BE2C (cell line): Measurements from ENCODE around the gene ATAD2B.
A peak's percentile ranks its signal among the peaks of the same experiment; 100 is the strongest.

Experiments used
- DNase-seq: peaks from one replicate; pipeline ENCODE4 v3.0.0-alpha.2; 2020
- H3K27me3 ChIP-seq: fragments of 250-450 bp; sonication (Bioruptor Pico); 2 replicates; pipeline ENCODE4 v1.5.1; 2020; ENCODE audit warnings: mild to moderate bottlenecking
- H3K36me3 ChIP-seq: fragments of 250-450 bp; sonication (Bioruptor Pico); 2 replicates; pipeline ENCODE4 v1.5.1; 2020; ENCODE audit warnings: mild to moderate bottlenecking
- H3K4me1 ChIP-seq: fragments of 250-450 bp; sonication (Bioruptor Pico); 2 replicates; pipeline ENCODE4 v1.5.1; 2020
- H3K4me3 ChIP-seq: 2 replicates; pipeline ENCODE4 v1.5.1; 2011; ENCODE audit warnings: low read depth, low read length
- H3K9me3 ChIP-seq: fragments of 250-450 bp; sonication (Bioruptor Pico); 2 replicates; pipeline ENCODE4 v1.5.1; 2020
- CTCF ChIP-seq: IDR thresholded peaks from 2 replicates; pipeline ENCODE4 v1.5.1; 2012; ENCODE audit warnings: mild to moderate bottlenecking, low read depth, low read length

Gene ATAD2B

GRCh38 chr2:23828256-23828980 lies 98.5 kb downstream of the ATAD2B start:
- TF ChIP-seq CTCF: no peak
- Histone ChIP-seq H3K4me3 (no peak overlapping the region), H3K27me3 (no peaks in the 10 kb centered on the region), H3K9me3 (no peaks in the 10 kb centered on the region), H3K4me1 (no peaks in the 10 kb centered on the region), H3K36me3 (no peaks in the 10 kb centered on the region)
- DNase-seq: no peak

GRCh38 chr2:23827287-23827686 lies 99.6 kb downstream of the ATAD2B start:
- no peak for TF ChIP-seq CTCF
- no peaks in the 10 kb centered on the region for H3K27me3 ChIP-seq
- no peak for DNase-seq

GRCh38 chr2:23826771-23827170 lies 100.2 kb downstream of the ATAD2B start:
- DNase-seq: no peak
- H3K9me3 ChIP-seq: no peaks in the 10 kb centered on the region
- no peaks in the 10 kb centered on the region for H3K4me1 ChIP-seq
- no peaks in the 10 kb centered on the region for H3K27me3 ChIP-seq
- peaks cover 7% of the 10 kb centered on the region for H3K36me3 ChIP-seq
- TF ChIP-seq CTCF: no peak
- no peak overlapping the region for H3K4me3 ChIP-seq

More at GRCh38 chr2:23827287-23827686, 99.6 kb downstream of the ATAD2B start:
- Histone ChIP-seq H3K4me1 (no peaks in the 10 kb centered on the region), H3K4me3 (no peak overlapping the region), H3K9me3 (no peaks in the 10 kb centered on the region), H3K36me3 (peaks cover 2% of the 10 kb centered on the region; the same call in 1 of the 2 replicates)

- no peaks in the 10 kb centered on the region for H3K27me3 ChIP-seq
- H3K36me3 ChIP-seq: peaks cover 8% of the 10 kb centered on the region
- H3K4me3 ChIP-seq: no peak overlapping the region
- no peaks in the 10 kb centered on the region for H3K9me3 ChIP-seq
- no peak for DNase-seq
- no peak for TF ChIP-seq CTCF
- H3K4me1 ChIP-seq: no peaks in the 10 kb centered on the region
These were observed 100.9 kb downstream of the ATAD2B start for GRCh38 chr2:23826040-23826439.

- Histone ChIP-seq H3K9me3 (no peaks in the 10 kb centered on the region), H3K27me3 (no peaks in the 10 kb centered on the region), H3K36me3 (peaks cover 8% of the 10 kb centered on the region), H3K4me1 (no peaks in the 10 kb centered on the region), H3K4me3 (no peak overlapping the region)
- peak; percentile 49 for DNase-seq
- peak; percentile 72 for TF ChIP-seq CTCF
These were observed 102.1 kb downstream of the ATAD2B start for GRCh38 chr2:23824777-23825212.

- H3K27me3 ChIP-seq: no peaks in the 10 kb centered on the region
- peaks cover 8% of the 10 kb centered on the region for H3K36me3 ChIP-seq
- no peaks in the 10 kb centered on the region for H3K9me3 ChIP-seq
- H3K4me1 ChIP-seq: no peaks in the 10 kb centered on the region
- no peak overlapping the region for H3K4me3 ChIP-seq
- no peak for TF ChIP-seq CTCF
- DNase-seq: no peak
These were observed 103.1 kb downstream of the ATAD2B start for GRCh38 chr2:23823863-23824262.
